CD4-positive, alpha-beta T cell (primary cell): ENCODE measurements around the gene SSH2. TPM values are rescaled to one million over a fixed set of nuclear protein-coding genes. Genes with fewer than 3 reads are reported as not detected.

ENCODE experiments used
- ATAC-seq: fragments of 200-7000 bp; cut with Tn5 transposase; one replicate; pipeline ENCODE4 v1.10.0; 2022; ENCODE audit warnings: mild to moderate bottlenecking; ENCODE audit not compliant: poor library complexity
- CTCF ChIA-PET: fragments of 350-600 bp; sonication (Branson Sonifier 250); formaldehyde crosslinking; loops from one replicate; lab custom pipeline; 2021; ENCODE audit warnings: antibody characterized with exemption, inconsistent platforms; lab: Charles Lee
- POLR2A ChIA-PET: fragments of 350-600 bp; sonication (Branson Sonifier 250); formaldehyde crosslinking; loops from one replicate; lab custom pipeline; 2021; ENCODE audit warnings: antibody characterized with exemption, inconsistent platforms; lab: Charles Lee
- DNase-seq, 14 experiments: peaks; one replicate each; pipeline ENCODE4 v3.0.0-alpha.2; 2013 to 2020; ENCODE audit warnings: mixed read lengths in 2 of 14
- H3K27ac ChIP-seq, 2 donors: one replicate each; pipeline versions ENCODE4 v1.5.1 to v1.7.0; 2013; ENCODE audit warnings: low read length in 2 of 2, low read depth in 1 of 2, mild to moderate bottlenecking in 1 of 2
- H3K27me3 ChIP-seq, 2 experiments: 1 replicate in 1 of 2; 2 replicates in 1 of 2; pipeline versions ENCODE4 v1.6.1 to v1.7.0; 2013; ENCODE audit warnings: low read length in 2 of 2, control low read depth in 1 of 2, mild to moderate bottlenecking in 1 of 2, moderate library complexity in 1 of 2; ENCODE audit not compliant: insufficient read depth in 2 of 2, control insufficient read depth in 1 of 2
- H3K36me3 ChIP-seq: one replicate; pipeline ENCODE4 v1.6.1; 2013; ENCODE audit warnings: low read length, control low read depth; ENCODE audit not compliant: insufficient read depth
- H3K4me1 ChIP-seq: one replicate; pipeline ENCODE4 v1.6.1; 2013; ENCODE audit warnings: low read length, control low read depth; ENCODE audit not compliant: insufficient read depth
- H3K4me3 ChIP-seq: one replicate; pipeline ENCODE4 v1.5.1; 2013; ENCODE audit warnings: mild to moderate bottlenecking, low read length, moderate library complexity
- H3K9me3 ChIP-seq, 2 experiments: 1 replicate in 1 of 2; 2 replicates in 1 of 2; pipeline versions ENCODE4 v1.6.1 to v1.7.0; 2013; ENCODE audit warnings: low read length in 2 of 2, mild to moderate bottlenecking in 2 of 2, control low read depth in 1 of 2, moderate library complexity in 1 of 2; ENCODE audit not compliant: control insufficient read depth in 1 of 2, insufficient read depth in 1 of 2
- H3K27ac Mint-ChIP-seq: one replicate; pipeline ENCODE4 v1.8.0; 2020; ENCODE audit warnings: mixed read lengths
- H3K27me3 Mint-ChIP-seq: one replicate; pipeline ENCODE4 v1.8.0; 2021; ENCODE audit warnings: mixed read lengths
- H3K36me3 Mint-ChIP-seq: one replicate; pipeline ENCODE4 v1.8.0; 2021; ENCODE audit warnings: low read depth, mixed read lengths
- H3K4me1 Mint-ChIP-seq: one replicate; pipeline ENCODE4 v1.8.0; 2021; ENCODE audit warnings: low read depth, mixed read lengths
- H3K4me3 Mint-ChIP-seq: one replicate; pipeline ENCODE4 v1.8.0; 2020; ENCODE audit warnings: mild to moderate bottlenecking, mixed read lengths
- H3K9me3 Mint-ChIP-seq: one replicate; pipeline ENCODE4 v1.8.0; 2020; ENCODE audit warnings: mixed read lengths
- intact Hi-C, 2 experiments: fragments of 100-400 bp; cut with DNase I in 1 of 2; cut with micrococcal nuclease in 1 of 2; formaldehyde crosslinking; loops; one replicate each; pipeline versions ENCODE4 v1.15.1 to v1.9.0; 2023 to 2025; cut with DNase I, micrococcal nuclease
- total RNA-seq, 174 experiments: library from RNA in 2 of 174; stranded (reverse) in 2 of 174; gene quantifications; one replicate each; pipeline ENCODE4 v1.2.3 and lab custom pipeline; 2021 to 2026
- TF ChIP-seq, protein P1 (sequence below): fragments of 200-600 bp; IDR thresholded peaks from one replicate; pipeline ENCODE4 v1.8.0; 2022; ENCODE audit warnings: antibody characterized with exemption, mild to moderate bottlenecking

SSH2 gene
- total RNA-seq, 2 experiments from 2014 or later: 73.4 to 81.5 TPM

DNA sequence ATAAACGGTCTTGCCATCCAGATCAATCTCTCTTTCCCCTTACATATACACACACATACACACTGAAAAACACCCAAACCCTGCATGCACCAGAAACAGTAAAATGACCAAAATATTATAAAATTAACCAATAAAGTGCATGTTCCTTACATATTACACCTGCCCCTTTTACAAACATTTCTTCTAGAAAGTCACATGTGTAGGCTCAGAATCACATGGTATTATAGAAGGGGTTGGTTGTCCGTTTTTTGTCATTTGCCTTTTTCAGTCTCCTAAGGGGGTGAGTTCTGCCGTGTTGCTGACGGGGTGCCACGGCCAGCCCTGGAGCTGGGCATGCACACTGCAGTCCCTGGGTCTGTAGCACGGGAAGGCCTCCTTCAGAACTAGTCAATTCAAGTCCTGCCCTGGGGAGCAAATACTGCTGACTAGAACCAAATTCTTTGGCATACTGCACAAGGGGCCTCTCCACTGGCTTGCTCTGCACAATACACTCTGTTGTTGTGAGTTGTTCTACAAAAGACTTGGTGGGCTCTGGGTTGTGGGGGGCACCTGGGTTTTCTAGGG, 299.3 kb downstream of the SSH2 start:
- Mint-ChIP-seq H3K27ac (no peak overlapping the region), H3K4me1 (peaks cover 11% of the 10 kb centered on the region), H3K36me3 (peaks cover 71% of the 10 kb centered on the region), H3K9me3 (no peaks in the 10 kb centered on the region), H3K4me3 (no peak overlapping the region), H3K27me3 (no peaks in the 10 kb centered on the region)
- ATAC-seq: no peak
- TF ChIP-seq, protein P1, sequence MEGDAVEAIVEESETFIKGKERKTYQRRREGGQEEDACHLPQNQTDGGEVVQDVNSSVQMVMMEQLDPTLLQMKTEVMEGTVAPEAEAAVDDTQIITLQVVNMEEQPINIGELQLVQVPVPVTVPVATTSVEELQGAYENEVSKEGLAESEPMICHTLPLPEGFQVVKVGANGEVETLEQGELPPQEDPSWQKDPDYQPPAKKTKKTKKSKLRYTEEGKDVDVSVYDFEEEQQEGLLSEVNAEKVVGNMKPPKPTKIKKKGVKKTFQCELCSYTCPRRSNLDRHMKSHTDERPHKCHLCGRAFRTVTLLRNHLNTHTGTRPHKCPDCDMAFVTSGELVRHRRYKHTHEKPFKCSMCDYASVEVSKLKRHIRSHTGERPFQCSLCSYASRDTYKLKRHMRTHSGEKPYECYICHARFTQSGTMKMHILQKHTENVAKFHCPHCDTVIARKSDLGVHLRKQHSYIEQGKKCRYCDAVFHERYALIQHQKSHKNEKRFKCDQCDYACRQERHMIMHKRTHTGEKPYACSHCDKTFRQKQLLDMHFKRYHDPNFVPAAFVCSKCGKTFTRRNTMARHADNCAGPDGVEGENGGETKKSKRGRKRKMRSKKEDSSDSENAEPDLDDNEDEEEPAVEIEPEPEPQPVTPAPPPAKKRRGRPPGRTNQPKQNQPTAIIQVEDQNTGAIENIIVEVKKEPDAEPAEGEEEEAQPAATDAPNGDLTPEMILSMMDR: no peak
- DNase-seq: no peak
- intact Hi-C loops: no loop called here
- Histone ChIP-seq H3K36me3 (peaks cover 68% of the 10 kb centered on the region), H3K9me3 (no peaks in the 10 kb centered on the region), H3K27ac (no peak overlapping the region), H3K4me1 (no peaks in the 10 kb centered on the region), H3K27me3 (no peaks in the 10 kb centered on the region), H3K4me3 (no peak overlapping the region)
- CTCF ChIA-PET: interaction anchor here (1.7 kb wide), 1 partner anchor 14 kb away, joined by 4 read pairs; no protein-coding TSS in a partner anchor
- POLR2A ChIA-PET: interaction anchor here (1.0 to 1.5 kb wide), 2 partner anchors 9 to 15 kb away, joined by 3 read pairs; no protein-coding TSS in a partner anchor

DNA sequence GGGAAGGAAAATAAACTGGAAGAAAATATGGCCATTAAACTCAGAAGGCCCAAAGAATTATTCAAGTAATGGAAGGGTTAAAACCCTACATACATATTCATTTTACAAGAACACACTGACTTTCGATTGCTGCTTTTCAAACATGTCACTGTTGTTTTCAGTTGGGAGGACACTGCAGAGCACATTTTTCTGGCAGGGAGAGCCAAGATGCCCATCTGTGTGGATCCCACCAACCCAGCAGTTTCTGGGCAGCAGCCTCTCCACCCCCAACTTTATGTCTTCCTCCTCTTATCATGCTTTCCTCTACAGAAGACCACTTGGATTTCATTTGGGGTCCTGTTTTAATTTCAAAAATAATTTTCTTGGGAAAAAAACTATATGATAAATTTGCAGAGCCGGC, 300.2 kb downstream of the SSH2 start:
- no peak overlapping the region for H3K4me3 ChIP-seq
- no peak for ATAC-seq
- Mint-ChIP-seq H3K27me3 (no peaks in the 10 kb centered on the region), H3K36me3 (peaks cover 62% of the 10 kb centered on the region), H3K4me1 (peaks cover 19% of the 10 kb centered on the region), H3K9me3 (no peaks in the 10 kb centered on the region), H3K4me3 (no peak overlapping the region), H3K27ac (peak overlapping the region; percentile 13)
- ChIA-PET POLR2A (no interaction called here), CTCF (no interaction called here)
- DNase-seq: no peak
- no peaks in the 10 kb centered on the region for H3K4me1 ChIP-seq
- intact Hi-C loops: no loop called here
- H3K27me3 ChIP-seq: no peaks in the 10 kb centered on the region
- TF ChIP-seq, protein P1: no peak
- peaks cover 63% of the 10 kb centered on the region for H3K36me3 ChIP-seq
- no peak overlapping the region for H3K27ac ChIP-seq
- H3K9me3 ChIP-seq: no peaks in the 10 kb centered on the region

DNA sequence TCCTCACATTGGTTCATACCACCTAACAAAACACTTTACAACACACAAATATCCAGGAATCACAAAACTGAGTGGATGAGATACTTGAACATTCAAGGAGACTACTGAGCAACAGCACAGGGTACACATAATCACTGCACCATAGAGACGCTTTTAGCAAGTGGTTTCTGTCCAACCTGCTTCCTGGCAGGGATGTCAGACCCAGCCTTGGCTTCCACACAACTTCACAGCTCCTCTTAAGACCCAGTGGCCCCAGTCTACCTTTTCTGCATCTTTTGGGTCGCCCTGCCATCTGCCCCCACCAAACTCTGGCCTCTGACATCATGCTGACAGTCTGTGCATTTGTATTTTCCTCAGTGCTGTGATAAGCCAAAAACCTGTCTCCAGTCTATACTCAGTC, 301.4 kb downstream of the SSH2 start:
- Histone ChIP-seq H3K27me3 (no peaks in the 10 kb centered on the region), H3K27ac (no peak overlapping the region), H3K4me1 (peaks cover 3% of the 10 kb centered on the region), H3K36me3 (peaks cover 53% of the 10 kb centered on the region), H3K9me3 (no peaks in the 10 kb centered on the region), H3K4me3 (no peak overlapping the region)
- intact Hi-C loops: no loop called here
- H3K4me1 Mint-ChIP-seq: peaks cover 28% of the 10 kb centered on the region
- POLR2A ChIA-PET: interaction anchor here (1.0 to 1.3 kb wide), 2 partner anchors 10 to 11 kb away, joined by 3 to 6 read pairs; no protein-coding TSS in a partner anchor
- TF ChIP-seq, protein P1: no peak
- DNase-seq (no peak), ATAC-seq (no peak)
- H3K27ac Mint-ChIP-seq: peak overlapping the region; percentile 13
- H3K36me3 Mint-ChIP-seq: peaks cover 50% of the 10 kb centered on the region
- no peaks in the 10 kb centered on the region for H3K27me3 Mint-ChIP-seq
- H3K9me3 Mint-ChIP-seq: no peaks in the 10 kb centered on the region
- no peak overlapping the region for H3K4me3 Mint-ChIP-seq
- CTCF ChIA-PET: interaction anchor here (4.5 kb wide), 1 partner anchor 11 kb away, joined by 24 read pairs; no protein-coding TSS in a partner anchor
